ENCODE data around the gene GMDS.
A peak's percentile ranks its signal among the peaks of the same experiment; 100 is the strongest.

Gene GMDS

DNA sequence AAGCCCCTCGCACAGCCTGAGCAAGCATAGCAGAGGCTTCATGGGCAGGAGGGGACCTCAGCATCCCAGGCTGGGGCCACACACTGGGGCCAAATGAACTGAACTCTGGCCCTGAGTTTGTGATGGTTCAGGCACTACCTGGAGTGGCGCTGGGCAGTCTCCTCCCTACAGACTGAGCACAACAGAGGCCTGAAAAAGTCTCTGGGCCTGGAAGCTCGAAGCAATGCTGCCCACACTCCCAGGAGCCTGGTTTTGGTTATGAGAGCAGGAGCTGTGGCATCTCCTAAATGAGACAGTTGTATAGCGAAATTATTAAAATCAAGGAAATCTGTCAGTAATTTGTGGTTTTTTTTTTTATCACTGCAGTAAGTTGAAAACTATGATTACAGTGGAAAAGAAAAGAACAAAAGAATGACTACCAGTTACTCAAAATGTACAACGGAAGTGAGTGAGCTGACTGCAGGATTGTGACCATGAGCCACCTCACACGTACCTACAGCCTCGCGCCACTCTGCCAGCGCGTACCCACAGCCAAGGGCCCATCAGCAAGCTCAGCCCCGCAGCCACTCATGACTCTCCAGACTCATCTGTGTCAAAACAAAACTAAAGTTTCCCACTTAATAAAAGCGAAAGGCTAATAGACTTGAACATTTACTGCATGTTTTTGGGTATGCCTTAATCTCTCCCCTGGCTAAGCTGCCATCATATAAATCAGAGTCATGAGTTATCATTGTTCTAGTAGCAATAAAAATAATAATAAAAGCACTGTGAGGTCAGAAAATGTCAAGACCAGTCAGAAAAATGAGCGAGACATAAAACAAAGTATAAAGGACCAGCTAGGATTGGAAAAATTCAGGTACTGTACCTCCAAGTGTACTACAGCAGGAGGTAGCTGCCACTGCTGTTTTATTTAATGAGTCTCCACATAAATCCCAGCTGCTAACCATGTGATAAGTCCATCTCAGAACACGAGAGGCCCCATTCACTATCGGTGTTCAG is 458.7 kb downstream of the GMDS start:
- no peak for DNase-seq

DNA sequence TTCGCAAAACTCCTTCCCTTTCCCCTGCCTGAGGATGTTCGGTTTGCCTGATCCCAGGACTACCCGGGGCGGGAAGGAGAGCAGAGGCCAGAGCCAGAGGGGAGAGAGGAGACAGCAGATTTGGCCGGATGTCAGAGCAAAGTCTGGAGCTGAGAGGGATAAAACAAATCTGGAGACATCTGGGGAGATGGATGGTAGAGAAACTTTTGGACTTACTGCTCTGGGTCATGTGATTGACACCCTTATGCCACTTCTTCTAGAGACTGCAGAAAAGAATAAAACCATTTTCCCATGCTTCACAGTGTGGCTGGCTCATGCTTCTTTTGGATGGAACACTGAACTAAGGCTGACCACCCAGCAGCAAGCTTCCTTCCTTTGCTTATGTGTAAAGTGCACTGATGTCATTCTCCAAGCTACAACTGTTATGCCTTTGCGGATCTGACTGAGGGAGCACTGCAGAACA is 461.0 kb downstream of the GMDS start:
- no peak for DNase-seq

DNA sequence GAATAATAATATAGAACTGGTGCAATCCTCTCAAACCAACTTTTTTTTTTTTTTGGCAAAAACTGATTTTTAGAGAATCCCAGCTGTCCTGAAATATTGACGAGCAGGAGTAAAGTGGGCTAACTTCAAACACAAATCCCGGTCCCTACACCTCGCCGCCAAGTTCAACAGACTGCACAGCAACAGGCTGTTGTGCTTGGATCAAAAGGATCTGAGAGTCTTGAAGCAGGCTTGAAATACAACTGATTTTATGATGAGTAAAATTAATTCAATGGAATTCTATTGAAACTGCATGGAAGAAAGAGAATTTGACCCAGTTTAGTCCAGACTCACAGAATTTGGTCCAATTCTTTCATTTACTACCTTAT is 463.6 kb downstream of the GMDS start:
- no peak for DNase-seq

DNA sequence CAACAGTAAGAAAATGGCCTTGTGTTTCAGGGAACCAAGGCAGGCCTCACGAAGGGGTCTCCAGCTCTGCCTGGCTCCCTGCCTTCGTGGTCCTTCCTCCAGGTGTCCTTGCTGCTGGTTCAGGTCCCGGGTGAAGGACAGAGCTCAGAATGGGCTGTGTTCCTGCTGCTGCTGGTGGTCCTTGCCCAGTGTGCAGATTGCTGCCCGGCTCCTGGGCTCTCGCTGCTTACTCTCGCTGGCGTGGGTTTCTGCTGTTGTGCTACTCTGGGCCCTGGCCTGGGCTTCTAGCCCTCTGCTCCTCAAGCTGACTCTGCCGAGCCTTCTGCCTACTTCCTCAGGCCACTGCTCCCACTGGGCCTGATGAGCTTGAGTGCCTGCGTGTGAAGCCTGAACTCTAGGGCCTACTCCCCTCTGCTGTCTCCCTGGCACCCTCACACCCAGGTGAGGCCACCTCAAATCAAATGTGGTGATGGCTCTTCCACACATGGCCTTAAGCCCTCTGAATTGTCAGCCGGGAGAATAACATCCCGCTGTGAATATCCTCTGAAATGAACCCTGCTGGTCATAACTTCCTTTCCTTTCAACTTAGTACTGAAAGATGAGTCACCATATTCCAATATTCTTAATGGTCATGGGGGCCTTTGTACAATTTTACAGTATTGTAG is 464.1 kb downstream of the GMDS start:
- DNase-seq: no peak

DNA sequence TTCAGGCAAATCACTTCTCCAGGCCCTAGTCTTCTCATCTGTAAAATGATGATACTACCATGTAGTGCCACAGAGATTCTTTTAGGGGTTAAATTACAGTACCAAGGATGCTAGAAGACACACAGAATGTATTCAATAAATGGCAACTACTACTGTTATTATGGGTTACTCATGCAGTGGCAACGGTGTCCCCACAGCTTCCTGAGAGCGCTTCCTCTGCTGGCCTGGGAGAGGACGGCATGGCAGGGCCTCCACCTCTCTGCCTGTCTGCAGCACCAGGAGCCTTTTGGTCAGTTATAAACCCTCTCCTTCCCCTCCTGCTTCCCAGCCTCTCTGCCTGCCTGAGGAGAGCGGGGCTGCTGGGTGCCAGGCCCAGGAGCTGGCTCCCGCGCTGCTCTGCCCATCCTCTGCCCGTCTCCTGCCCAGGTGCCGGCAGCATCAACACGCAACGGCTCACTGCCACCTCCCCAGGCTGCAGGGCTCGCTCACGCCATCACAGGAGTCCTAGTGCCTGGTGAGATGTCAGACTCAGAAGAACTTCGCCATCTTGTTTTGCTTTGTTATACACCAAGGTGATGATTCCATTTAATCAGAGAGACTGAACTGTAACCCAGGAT is 465.0 kb downstream of the GMDS start:
- no peak for DNase-seq

DNA sequence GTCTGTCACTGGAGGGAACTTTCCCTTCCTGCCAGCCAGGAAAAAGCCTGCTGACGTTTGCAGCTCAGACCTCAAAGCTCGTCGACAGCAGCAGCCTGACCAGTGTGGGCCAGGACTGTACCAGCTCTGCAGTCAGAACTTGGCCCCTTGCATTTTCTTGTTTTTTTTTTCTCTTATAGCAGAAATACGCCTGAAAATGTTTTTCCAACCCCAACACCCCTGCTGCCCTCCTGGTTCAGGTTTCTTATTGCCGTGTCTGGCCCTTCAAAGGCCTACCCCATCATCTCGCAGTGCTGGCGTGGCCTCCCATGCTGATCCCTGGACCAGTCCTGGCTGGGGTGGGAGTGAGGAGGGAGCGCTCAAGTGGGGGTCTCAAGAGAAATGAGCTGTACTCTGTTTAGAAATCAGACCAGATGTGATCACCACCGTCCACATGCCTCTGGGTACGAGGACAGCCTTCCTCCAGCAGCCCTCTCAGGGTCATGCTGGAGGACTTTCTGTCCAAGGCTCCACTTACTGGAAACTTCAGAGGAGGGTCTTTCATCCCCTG is 466.6 kb downstream of the GMDS start:
- no peak for DNase-seq

DNA sequence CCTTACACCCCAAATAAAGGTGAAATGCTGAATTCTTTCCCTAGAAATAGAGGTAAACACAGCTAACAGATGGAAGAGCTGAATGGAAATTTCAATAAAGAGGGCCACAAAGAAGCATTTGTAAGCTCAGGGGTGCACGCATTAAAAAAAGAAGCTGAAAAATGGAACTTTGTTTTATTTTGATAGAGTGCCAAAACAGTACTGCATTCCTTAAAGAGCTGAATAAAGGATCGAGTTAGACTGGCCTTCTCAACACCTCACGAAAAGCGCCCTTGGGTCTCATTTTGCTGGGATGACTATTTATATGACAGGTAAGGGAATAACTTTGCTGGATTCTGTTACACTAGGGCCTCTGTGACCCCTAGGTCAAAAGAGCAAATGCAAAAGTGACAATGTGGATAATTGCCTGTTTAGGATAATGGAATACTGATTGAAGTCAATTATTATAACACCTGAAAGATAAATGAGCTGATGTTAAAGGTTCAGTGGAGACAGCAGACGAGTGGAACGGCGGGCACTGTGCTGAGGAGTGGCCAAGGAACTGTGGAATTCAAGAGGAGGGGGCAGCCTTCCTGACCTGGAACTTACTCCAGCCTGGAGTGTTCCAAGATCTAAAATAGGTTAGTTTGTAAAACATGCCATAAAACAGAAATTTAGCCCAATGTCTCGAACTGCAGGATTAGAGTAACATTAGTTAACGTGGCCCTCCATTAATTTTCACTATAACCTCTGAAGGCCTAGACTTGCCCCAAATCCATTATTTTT is 467.3 kb downstream of the GMDS start:
- DNase-seq: no peak

DNA sequence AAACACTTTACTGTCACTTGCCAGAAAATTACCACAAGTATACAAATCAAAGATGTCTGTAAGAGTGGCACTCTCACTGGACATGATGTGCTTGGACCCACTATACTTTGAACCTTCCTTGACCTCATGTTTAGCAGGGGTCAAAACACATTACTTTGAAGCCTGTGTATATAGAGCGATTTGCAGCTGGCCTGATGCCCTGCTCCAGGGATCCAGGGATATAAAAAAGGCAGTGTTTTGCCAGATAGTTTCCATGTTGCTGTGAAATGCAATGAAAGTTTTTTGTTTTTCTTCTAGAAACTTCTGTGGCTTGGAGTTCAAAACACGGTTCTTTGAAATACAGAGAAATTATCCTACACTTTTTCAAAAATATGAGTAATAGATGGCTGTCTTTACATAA is 470.0 kb downstream of the GMDS start:
- no peak for DNase-seq

DNA sequence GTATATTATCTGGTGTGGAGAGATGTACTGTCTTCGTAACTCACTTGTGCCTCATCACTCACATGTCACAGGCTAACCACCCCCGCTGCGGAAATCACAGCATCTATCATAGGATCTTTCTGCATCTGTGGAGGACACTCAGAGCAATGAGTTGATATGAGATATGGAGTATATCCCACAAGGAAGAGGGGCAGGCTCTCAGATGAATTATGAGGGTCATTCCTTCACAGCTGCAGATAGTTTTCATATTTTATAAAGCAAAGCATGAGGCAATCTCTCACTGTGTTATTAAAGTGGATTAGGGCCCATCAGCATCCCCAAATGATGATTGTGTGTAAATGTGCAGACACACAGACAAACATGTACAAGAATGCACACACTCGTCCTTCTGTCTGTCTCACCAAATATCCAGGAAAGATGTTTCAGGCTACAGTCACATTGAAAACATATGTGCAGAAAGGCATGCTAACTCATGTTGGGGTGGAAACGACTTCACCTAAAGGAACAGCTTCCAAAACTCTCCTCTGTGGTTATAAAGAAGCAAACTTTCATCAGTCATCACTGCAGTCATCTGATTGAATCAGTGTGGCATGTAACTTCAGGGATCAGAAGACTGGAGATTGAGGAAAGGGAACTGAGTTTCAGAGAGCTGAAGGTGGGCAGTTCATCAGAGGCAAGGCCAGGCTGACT is 471.0 kb downstream of the GMDS start:
- DNase-seq: no peak

DNA sequence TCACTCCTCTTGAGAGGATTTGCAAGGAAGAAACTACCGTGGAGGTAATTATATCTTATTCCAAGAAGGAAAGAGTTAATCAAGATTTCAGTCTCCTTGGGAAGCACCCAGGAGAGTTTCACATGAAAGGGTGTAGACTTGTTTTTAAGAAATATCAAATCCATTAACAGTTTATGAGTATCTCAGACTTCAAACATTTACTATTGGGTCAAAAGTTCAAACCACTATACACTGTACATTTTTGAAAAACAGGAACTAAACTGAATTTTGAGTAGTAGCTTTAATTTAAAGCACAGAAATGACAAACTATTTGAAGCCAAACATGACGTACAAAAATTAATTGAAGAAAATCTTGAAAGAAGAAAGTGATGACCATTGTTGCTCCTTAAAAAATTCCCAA is 471.7 kb downstream of the GMDS start:
- no peak for DNase-seq

DNA sequence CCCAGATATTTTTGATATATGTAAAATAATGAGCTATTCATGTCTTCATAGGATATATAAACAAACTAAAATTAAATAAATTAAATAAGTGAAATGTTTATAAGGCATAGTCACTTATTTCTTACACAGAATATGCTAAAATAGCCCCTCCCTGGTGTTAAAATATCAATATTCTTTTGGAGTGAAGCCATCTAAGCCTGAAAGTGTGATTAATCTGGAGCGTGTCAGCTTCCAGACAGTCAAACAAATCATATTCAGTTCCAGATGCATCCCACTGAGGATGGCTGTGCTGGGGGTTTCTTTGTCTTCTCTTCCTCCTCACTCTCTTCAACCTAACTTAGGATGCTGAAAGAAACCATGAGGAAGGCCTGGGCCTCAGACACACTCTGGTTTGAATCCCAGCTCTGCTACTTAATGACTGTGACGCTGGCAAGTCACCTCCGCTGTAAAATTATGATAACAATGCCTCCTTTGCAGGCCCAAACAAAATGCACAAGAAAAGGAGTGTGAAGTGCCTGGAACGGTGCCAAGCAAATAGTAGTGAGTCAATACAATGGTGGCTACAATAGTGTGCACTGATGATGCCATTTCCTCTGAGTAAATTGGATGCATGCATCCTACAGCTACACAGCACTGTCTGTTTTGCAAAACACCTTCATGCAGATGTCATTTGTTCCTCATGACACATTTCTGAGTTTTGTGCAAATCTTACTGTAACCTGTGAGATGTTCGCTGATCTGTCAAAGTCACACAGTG is 474.3 kb downstream of the GMDS start:
- peak; percentile 96 for DNase-seq

DNA sequence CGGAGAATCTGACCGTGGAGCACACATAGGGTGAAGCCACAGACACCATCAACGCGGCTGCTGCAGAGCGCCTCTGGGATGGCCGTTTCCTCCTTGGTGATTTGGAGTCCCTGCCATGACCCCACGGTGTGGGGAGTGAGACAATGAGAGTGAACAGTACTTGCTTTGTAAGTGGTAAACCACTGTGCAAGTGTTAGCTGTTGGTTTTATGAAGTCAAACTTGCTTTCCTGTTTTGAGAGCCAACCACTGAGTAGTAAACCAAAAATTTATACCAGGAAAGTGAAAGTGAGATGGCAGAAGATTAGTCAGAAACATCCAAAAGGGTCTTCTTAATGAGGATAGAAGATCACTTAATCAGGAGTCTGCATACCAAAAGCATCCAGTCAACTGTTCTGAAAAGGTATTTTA is 475.0 kb downstream of the GMDS start:
- DNase-seq: no peak

DNA sequence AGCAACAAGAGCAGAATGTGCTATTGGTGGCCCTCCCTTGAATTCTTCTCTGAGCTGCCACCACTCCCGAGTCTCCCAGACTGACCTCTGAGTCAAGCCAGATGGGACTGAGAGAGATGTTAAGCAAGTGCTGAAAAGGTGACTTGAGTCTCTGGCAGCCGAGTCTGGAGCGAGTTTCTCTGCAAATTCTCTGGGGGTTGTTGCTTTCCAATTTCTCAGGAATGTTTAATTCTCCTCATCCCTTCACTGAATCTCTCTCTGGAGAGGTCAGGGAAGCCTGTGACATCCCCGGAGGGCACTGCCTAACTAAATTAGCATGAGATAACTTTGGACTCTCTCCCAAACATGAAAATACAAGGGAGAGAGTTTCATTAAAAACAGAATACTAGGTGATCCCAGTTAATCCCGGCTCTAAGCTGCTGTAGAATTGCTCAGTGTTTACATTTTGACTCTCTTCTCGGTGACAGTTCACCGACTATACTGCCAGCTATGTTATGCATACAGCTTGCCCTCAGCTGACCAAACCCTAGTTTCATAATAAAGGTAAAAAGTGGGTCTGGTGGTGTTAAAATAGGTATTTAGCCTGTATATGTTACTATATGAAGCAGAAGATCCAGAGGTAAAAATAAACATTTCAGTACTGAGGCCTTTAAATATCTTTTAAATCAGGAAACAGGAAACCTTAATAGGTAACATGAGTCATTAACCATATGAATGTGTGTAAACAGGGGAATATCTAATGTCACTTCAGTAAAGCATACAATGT is 477.7 kb downstream of the GMDS start:
- DNase-seq: peak; percentile 69

DNA sequence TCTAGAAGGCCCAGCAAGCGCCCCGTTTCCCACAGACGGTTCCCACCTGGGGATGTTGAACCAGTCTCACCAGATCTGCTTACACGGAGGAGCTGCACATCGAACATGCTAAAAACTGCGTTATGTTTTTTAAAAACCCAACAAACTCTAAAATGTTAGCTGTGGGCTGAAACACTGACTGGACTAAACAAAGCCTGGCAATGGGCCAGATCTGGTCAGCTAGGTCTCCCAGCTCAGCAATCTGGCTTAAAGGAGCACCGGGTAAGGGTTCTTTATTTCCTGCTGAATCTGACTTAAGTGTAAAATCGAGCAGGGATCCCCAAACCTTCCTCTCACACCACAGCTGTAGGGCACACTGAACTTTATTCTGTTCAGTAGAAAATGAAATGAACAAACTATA is 478.8 kb downstream of the GMDS start:
- DNase-seq: peak; percentile 38

DNA sequence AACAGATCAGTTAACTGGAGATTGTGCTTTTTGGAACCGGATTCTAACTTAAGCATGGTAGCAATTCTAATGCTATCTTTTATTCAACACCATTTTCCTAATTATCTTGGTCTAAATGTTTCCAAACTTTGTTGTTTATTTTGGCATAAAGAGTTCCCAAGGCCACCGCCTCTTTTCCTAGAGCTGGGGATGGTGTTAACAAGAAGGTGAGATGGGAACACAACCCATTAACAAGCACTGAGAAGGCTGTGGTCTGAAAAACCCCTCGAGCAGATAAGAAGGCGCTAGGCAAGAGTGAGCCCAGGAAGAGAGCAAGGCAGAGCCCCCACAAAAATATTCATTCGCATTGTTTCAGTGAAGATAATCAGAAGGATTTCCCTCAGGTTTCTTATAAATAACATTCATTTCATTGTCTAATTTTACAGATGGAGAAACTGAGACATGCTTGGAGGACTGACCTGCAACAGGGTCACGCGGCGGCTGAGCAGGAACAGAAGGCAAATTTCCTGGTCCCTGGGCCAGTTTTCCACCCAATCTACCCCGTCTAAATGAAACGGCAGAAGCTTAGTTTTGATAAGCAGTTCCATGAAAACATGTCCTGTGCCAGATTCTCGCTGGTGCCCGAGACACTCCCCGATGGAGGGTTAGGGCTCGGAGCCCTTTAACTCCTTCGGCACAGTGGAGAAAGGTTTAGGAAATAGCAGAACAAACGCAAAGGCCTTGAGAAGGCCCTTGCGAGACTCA is 480.1 kb downstream of the GMDS start:
- no peak for DNase-seq

DNA sequence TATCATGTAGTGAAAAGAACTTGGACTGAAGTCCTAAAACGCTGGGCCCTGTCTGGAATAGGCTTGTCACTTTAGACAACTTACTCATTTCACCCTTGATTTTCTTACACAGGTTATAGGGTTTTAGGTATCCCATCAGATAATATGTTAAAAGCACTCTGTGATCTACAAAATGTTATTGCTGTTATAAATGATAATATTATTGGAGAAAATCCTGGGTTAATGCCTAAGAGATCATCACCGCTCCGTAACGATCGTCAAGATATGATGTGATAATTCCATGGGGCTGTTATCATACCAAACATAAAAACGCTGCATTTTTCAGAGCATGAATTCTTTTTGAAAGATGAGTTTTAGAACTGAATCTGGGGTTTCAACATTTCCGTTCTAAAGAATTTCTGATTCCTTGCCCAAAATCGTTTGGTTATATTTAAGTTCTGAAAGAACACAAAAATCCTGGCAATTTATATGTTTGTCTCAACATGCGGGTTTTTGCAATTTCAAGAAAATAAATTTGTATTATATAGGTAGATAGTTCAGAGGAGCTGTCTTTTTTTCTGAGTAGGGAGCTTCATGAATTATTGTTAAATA is 480.9 kb downstream of the GMDS start:
- no peak for DNase-seq

DNA sequence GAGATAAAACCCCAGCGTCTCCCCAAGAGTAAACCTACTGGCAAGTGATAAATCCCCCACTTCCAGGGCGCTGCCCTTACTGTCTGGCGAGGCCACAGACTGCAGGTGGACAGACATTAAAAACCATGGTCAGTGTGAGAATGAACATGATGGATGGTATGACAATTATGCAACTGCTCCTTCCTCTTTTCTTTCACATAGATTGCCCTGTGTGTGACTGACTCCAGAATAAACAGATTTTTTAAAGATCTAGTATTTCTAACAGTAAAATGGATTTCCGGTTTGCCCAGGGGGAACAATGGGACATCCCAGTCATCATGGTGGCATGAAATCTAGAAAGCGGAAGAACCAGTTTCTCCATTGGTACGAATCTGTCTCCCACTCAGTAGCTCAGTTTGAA is 482.0 kb downstream of the GMDS start:
- DNase-seq: no peak

DNA sequence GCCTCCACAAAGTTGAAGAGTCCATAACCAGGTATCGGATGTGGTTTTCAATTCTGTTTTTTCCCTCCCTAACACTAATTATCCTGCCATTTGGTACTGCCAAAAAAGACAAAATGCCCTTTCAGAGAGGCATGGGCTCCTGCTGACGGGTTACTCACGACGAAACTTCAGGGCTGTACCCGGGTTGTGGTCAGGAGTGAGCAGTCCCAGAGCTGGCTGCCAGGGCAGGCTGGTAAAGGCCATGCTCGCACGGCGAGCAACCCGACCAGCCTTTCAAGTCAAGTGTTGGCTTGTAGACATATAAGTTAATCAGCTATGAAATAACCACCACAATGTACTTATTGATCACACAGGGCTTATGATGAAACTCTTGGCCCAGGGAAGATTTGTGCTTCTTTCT is 483.2 kb downstream of the GMDS start:
- no peak for DNase-seq

DNA sequence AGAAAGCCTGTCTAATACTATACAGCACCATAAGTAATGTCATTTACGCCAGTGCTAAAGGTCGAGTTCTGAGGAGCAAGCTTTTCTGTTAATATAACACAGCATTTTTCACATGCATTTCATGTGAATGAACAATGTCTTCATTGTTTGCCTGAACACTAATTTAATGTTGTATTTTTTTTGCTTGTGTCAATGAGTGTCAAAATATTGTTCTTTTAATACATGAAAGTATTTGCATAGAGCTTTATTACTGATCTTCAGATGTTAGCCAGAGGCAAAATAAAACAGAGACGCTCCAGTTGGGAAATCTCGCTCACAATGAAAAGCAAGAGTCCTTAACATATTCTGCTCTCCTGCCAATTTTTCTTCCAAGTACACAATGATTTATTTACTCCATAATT is 483.9 kb downstream of the GMDS start:
- DNase-seq: peak; percentile 75
